RPMI7951 (cell line): ENCODE measurements around the gene CCNK. TPM values are rescaled to one million over a fixed set of nuclear protein-coding genes. Genes with fewer than 3 reads are reported as not detected.

Experiments used
- DNase-seq: peaks from one replicate; pipeline ENCODE4 v3.0.0-alpha.2; 2012; ENCODE audit warnings: low read depth
- total RNA-seq: library from RNA; depleted of rRNA; stranded (reverse); fragments of >200 nt; shearing (Covaris generic); gene quantifications from 2 replicates; pipeline ENCODE4 v1.2.3, GENCODE V29; 2014

CCNK gene
- total RNA-seq, 1 experiment from 2014 or later, result 15.7 TPM

- no peak for DNase-seq
Measured at GRCh38 chr14:99507860-99508640, 26.8 kb downstream of the CCNK start.

GRCh38 chr14:99508896-99509629 is 27.9 kb downstream of the CCNK start:
- DNase-seq, result no peak

GRCh38 chr14:99509871-99510555 is 28.8 kb downstream of the CCNK start:
- no peak for DNase-seq

- DNase-seq, result no peak
Measured at GRCh38 chr14:99510556-99511139, 29.4 kb downstream of the CCNK start.

- DNase-seq, result no peak
Measured at GRCh38 chr14:99511421-99512109, 30.4 kb downstream of the CCNK start.

GRCh38 chr14:99512110-99512449 is 30.9 kb downstream of the CCNK start:
- no peak for DNase-seq

GRCh38 chr14:99512571-99513182 is 31.5 kb downstream of the CCNK start:
- no peak for DNase-seq

GRCh38 chr14:99513183-99513694 is 32.0 kb downstream of the CCNK start:
- DNase-seq, result no peak

- DNase-seq, result peak; percentile 17
Measured at GRCh38 chr14:99513946-99514551, 32.8 kb downstream of the CCNK start.

GRCh38 chr14:99514552-99515300 is 33.5 kb downstream of the CCNK start:
- no peak for DNase-seq

- no peak for DNase-seq
Measured at GRCh38 chr14:99515301-99516155, 34.3 kb downstream of the CCNK start.

- no peak for DNase-seq
Measured at GRCh38 chr14:99516156-99516870, 35.1 kb downstream of the CCNK start.

- DNase-seq, result no peak
Measured at GRCh38 chr14:99516871-99517642, 35.8 kb downstream of the CCNK start.

GRCh38 chr14:99517643-99518381 is 36.6 kb downstream of the CCNK start:
- no peak for DNase-seq

GRCh38 chr14:99518441-99519346 is 37.5 kb downstream of the CCNK start:
- DNase-seq, result peak; percentile 25
